ENCODE results near the gene CFAP57.
A peak's percentile ranks its signal among the peaks of the same experiment; 100 is the strongest.
"Not testable (repeated sequence)": the region's sequence is repeated elsewhere in the genome, so short reads cannot be mapped to it uniquely, and the experiment has no call there.

CFAP57 gene

DNA sequence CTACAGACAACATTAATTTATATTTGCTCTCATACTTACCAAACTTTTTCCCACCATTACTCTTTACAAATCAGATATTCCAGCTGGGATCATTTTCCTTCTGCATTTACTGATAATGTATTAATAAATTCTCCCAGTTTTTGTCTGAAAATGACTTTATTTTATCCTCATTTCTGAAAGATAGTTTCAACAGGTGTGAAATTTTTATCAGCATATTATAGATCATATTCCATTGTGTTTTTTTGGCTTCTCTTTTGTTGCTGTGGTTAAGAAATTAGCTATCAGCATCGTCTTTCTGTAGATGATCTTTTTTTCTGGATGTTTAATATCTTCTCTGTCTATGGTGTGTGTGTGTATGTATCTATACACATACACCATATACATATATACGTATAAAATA, 2.7 kb downstream of the CFAP57 start:
- no peak for DNase-seq

DNA sequence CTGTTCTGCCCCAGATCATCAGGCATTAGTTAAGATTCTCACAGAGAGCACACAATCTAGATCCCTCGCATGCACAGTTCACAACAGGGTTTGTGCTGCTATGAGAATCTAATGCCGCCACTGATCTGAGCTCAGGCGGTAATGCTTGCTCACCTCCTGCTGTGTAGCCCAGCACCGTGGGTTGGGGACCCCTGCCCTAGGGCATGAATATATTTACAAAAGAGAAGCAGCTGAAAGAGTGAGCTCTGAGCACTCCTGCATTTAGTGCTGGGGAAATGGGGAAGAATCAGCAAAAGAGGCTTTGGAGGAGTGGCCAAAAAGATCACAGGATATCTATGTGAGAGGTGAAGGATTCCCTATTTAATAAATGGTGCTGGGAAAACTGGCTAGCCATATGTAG, 5.6 kb downstream of the CFAP57 start:
- DNase-seq = no peak

DNA sequence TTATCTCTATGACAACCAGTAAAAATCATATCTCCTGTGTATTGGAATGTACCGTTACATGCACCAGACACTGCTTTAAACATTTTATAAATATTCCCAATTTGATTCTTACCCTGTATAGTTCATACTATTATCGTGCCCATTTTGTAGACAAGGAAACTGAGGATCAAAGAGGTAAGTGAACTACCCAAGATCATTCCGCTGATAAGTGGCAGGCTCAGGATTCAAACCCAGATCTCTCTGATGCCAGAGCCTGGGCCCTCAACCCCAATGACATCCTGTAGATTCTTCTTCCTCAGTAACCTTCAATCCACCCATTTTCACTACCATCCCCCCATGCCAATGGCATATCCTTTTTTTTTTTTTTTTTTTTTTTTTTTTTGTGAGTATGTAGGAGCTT, 12.3 kb downstream of the CFAP57 start:
- DNase-seq = no peak

DNA sequence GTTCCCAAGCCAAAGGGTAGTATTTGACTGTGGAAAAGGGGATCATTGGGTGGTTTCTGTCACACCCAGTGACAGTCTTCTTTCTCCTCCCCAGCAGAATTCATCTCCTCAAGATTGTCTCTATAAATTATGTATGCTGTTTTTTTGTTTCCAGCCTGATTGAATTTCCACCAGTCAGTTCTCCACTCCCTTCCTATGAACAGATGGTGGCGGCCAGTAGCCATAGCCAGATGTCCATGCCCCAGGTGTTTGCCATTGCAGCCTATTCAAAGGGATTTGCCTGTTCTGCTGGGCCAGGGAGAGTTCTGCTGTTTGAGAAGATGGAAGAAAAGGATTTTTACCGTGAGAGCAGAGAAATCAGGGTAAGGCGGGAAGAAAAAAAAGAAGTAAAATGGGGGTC, 12.9 kb downstream of the CFAP57 start:
- no peak for DNase-seq

DNA sequence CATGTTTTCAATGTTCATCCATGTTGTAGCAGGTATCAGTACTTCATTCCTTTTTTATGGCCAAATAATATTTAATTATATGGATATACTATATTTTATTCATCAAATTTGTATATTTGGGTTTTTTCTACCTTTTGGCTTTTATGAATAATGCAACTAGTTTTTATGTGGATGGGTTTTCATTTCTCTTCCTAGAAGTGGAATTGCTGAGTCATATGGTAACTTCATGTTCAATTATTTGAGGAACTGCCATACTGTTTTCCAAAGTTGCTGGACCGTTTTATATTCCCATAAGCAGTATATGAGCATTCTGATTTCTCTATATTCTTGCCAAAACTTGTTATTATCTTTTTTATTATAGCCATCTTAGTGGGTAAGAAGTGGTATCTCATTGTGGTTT, 16.0 kb downstream of the CFAP57 start:
- no peak for DNase-seq

DNA sequence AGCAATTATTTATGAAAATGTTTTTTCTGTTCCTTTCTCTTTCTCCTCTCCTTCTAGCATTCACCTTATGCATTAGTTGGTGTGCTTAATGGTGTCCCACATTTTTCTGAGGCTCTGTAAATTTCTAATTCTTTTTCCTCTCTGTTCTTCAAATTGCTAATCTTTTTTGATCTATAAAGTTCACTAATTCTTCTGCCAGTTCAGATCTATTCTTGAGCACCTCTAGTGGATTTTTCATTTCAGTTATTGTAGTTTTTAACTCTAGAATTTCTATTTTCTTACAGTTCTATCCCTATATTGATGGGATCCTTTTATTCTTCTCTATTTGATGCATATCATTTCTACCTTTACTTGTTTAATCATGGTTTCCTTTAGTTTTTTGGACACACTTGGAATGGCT, 22.4 kb downstream of the CFAP57 start:
- DNase-seq = no peak

DNA sequence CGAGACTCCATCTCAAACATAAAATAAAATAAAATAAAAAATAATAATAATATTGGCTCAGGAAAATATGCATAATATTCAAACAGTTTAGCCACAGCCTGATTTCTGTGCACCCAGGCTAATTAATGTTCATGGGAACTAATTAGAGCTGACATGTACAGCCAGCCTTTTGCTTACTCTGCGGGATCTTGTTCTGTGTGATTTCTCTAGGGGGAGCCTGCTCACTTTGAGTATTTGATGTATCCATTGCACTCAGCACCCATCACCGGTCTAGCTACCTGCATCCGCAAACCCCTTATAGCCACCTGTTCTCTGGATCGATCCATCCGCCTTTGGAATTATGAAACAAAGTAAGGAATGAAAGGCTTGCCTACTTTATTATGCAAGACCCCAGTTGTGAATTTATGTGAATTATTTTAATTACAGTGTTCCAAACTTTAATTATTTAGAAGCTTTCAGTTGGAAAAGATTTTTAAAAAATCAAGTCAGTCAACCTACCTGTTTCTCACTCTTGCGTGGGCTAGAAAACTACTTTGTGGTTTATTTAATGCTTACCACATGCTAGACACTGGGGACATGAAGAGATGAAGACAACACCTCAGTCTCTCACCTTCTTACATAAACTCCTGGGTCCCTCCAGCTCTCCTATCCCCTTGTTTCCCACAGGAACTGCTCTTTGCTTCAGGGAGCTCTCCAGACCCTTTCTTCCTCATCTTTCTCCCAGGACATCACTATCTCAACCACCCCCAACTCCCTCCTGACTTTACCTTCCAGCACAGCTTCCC, 25.4 kb downstream of the CFAP57 start:
- DNase-seq = no peak

DNA sequence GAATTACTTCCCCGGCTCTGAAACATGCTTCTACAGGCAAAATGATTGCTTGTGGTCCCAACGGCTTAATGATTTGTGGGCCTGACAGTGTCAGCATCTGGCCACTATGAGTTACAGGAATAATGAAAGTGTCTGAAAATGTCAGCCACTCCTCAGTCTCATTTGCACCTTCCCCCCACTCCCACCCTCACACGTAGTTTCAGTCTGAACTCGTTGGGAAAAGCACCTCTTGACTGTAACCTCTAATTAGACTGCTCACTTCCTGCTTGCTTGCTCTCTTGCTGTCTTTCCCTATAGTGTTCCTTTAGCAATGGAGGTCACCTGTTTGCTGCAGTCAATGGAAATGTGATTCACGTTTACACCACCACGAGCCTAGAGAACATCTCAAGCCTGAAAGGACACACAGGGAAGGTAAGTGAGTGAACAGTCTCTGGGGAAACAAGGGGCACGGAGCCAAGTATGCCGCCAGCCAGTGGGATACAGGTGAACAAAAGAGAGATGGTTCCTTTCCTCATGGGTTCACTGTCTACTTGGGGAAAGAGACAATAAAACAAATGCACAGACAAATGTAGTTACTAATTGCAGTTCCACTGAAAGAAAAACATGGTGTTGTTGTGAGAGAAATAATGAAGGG, 27.1 kb downstream of the CFAP57 start:
- no peak for DNase-seq

DNA sequence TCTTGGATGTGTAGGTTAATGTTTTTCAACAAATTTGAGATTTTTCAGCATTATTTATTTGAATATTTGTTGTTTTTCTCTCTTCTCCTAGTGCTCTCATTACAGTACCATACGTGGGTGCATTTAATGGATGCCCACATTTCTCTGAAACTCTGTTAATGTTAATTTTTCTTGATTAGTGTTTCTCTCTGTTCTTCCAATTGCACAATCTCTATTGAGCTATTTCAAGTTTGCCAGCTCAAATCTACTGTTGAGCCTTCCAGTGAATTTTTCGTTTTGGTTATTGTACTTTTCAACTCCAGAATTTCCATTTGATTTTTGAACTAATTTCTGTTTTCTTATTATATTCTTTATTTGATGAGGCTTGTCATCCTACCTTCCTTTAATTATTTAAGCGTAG, 31.7 kb downstream of the CFAP57 start:
- DNase-seq = no peak

DNA sequence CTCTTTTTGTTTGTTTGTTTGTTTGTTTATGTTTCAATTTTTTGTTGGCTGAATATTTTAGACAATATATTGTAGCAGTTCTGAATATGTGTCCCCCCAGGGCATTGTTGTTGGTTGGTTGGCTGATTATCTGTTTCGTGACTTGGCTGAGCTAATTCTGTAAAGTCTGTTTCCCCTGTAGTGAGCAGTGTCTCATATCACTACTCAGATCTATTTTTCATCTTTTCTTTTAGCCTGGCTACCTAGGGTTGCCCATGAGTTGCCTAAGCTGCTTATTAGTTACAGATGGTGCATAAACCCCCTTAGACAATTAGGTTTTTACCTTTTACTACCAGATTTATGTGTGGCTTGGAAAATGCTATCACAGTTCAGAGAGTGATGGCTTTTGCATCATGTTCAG, 32.3 kb downstream of the CFAP57 start:
- DNase-seq = no peak

DNA sequence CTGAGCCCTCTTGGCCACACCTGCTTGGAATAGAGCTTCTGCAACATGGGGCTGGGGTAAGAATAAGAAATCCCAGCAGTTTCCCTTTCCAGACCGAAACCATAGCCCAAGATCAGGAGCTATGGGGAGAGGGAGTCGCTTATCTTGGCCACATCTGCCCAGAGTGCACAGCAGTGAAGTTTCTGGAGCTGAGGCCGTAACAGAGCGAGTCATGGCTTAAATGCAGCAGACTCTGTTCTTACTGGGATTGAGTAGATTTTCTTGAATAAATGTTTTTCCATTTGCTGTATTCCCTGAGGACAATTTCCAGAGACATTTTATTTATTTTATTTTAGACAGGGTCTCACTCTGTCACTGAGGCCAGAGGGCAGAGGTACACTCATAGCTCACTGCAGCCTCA, 33.5 kb downstream of the CFAP57 start:
- DNase-seq = no peak

DNA sequence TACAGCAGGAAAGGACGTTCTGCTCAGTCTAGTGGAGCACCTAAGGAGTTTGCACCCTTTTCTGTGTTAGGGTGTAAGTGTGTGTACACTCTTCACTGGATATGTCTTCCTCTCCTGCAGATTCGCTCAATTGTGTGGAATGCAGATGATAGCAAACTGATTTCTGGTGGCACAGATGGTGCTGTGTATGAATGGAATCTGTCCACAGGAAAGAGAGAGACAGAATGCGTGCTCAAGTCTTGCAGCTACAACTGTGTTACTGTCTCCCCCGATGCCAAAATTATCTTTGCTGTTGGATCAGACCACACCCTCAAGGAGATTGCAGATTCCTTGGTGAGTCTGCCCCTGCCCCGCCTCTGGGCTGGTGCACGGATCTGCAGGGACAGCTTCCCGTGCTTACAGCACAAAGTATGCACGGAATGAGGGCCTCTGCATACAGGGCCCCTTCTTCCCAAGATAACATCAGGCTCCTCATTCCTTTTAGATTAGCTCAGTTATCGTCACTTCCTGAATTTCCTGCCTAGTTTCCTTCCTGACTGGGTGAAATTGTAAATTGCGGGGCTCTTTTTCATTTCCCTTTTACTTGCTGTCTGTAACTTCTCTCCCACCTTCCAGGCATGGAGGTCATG, 34.6 kb downstream of the CFAP57 start:
- no peak for DNase-seq

DNA sequence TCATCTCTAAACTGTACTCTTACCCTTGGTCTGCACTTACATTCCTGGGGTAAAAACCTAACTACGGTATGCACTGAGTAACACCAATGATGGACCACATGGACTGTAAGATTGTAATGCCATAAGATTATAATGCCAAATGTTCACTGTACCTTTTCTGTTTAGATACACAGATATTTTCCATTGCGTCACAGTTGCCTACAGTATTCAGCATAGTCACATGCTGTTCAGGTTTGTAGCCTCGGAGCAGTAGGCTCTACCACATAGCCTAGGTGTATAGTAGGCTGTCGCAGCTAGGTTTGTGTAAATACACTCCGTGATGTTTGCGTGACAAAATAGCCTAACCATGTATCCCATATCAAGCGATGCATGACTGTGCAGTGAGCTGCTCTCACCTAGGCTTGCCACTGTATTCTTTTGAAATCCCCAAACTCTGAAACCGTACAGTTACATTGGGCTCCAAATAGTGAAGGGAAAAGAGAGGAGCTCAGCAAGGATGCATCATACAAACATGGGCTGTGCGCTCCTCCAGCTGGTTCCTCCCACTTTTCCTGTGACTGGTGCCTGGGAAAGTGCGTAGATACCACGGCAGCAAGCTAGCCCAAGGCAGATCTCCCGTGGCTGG, 35.2 kb downstream of the CFAP57 start:
- no peak for DNase-seq

DNA sequence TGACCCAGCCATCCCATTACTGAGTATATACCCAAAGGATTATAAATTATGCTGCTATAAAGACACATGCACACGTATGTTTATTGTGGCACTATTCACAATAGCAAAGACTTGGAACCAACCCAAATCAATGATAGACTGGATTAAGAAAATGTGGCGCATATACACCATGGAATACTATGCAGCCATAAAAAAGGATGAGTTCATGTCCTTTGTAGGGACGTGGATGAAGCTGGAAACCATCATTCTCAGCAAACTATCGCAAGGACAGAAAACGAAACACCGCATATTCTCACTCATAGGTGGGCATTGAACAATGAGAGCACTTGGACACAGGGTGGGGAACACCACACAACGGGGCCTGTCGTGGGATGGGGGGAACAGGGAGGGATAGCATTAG, 36.1 kb downstream of the CFAP57 start:
- not testable (repeated sequence) for DNase-seq

DNA sequence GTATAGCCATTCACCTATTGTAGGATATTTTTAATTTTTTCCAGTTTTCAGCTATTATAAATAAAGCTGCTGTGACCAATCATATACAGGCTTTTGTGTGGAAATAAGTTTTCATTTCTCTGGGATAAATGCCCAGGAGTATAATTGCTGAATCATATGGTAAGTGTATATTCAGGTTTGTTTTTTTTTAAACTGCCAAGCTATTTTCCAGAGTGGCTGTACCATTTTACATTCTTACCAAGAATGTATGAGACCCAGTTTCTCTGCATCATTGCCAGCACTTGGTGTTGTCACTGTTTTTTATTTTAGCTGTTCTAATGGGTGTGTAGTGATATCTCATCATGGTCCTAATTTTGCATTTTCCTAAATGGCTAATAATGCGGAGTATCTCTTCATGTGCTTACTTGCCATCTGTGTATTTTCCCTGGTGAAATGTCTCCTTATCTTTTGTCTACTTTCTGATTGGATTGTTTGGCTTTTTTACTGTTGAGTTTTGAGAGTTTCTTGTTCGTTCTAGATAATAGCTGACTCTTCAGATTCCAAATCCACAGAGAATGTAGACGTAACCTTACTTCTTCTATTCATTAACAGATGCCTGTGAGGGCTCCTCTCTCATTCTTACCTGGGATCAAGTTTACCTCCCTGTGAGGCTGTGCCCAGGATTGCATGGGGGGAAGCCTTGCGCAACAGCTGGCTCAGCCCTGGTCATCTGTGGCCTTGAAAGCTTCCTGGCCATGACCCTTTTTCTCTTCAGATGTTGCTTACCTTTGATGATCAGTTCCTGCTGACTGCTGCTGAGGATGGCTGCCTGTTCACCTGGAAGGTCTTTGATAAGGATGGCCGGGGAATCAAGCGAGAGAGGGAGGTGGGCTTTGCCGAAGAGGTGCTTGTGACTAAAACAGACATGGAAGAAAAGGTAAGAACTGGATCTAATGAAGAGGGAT, 42.6 kb downstream of the CFAP57 start:
- DNase-seq = no peak

DNA sequence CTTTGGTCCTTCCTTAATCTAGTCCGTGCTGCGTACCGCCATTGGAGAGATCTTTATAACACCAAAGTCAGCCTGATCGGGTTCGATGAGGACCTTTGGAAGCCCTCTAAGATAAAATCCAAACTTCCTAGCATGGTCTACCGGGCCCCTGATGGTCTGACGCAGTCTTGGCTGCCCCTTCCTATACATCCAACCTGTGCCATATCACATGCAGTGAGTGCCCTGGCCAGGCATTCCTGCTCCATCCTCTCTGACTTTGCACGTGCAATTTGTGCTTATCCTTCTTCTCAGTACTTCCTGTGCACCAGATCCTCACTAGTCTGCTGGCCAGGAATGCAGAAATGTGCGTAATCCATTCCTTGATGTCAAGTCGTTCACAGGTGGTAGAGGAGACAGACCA, 45.6 kb downstream of the CFAP57 start:
- DNase-seq = no peak

DNA sequence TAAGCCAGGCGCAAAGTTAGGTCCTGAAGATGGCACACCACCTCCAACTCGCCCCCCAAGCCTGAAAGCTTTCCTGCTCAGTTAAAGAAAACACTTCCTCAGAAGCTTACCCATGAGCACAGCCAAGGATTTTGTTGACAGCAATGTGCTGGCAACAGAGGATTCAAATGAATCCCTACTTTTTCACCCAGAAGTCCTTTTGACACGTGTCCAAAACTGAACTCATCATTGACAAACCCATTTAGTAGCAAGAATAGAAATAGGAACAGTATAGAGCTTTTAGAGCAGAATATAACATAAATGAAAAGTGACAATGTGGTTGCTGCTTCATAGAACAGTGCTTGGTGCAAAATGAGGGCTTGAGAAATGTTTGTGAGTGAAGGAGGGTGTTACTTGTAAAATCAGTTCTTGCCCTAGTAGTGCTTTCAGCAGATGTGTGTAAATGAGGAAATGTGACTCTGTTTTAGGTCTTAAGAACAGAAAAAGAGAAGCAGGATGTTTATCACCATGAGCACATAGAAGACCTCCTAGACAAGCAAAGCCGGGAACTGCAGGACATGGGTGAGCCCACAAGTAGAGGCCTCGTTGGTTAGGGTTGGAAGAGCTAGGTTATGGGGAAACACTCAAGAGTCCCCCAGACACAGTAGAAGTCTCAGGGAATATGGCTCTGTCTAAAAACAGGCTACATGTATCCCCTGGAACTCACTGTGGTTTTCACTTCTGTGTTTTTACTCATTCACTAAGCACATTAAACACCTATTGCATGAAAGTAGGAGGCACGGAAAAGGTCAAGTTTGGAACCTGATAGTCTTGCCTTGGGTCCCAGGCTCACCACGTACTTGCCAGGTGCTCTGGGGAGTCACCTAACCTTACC, 49.0 kb downstream of the CFAP57 start:
- no peak for DNase-seq

DNA sequence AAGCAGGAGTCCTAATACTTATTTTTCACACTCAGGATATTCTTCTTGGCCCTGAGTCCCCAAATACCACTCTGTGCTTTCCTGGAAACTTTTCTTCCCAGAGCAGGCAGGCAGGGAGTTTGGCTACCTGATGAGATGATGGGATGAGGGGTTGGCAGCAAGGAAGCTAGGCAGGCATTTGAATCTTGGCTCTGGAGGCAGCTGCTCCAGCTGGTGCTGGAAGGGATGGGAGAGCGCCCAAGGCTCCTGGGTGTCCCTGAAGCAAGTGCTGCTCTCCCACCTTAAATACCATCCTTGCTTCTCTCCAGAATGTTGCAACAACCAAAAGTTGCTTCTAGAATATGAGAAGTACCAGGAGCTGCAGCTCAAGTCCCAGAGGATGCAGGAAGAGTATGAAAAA, 49.7 kb downstream of the CFAP57 start:
- DNase-seq = no peak

DNA sequence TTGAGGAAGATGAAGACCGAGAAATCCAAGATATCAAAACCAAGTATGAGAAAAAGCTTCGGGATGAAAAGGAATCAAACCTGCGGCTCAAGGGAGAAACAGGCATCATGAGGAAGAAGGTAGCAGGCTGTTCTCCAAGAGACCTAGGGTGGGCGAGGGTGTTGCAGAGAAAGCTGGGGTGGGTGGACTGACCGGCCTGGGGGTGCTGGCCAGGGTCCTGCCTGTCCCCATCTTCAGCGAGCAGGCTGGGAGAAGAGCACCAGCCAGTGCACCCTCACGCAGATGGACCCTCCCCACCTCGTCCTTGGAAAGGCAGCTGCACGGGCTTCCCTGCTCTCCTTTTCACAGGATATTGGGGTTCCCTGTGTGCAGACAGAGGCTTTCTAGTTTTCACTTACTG, 50.7 kb downstream of the CFAP57 start:
- no peak for DNase-seq

DNA sequence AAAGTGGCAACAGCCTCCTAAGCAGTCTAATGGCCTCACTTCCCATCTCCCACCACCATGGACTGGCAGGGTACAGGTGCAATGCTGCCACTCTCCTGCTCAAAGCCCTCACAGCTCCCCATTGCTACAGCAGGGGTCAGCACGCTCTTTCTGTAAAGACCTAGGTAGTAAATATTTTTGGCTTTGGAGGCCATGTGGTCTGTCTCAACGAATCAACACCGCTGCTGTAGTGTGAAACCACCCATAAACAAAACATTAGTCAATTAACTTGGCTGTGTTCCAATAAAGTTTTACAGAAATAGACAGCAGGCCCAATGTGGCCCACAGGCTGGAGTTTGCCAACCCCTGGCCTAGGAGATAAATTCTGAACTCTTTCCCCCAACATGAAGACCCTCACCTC, 53.0 kb downstream of the CFAP57 start:
- DNase-seq = no peak

DNA sequence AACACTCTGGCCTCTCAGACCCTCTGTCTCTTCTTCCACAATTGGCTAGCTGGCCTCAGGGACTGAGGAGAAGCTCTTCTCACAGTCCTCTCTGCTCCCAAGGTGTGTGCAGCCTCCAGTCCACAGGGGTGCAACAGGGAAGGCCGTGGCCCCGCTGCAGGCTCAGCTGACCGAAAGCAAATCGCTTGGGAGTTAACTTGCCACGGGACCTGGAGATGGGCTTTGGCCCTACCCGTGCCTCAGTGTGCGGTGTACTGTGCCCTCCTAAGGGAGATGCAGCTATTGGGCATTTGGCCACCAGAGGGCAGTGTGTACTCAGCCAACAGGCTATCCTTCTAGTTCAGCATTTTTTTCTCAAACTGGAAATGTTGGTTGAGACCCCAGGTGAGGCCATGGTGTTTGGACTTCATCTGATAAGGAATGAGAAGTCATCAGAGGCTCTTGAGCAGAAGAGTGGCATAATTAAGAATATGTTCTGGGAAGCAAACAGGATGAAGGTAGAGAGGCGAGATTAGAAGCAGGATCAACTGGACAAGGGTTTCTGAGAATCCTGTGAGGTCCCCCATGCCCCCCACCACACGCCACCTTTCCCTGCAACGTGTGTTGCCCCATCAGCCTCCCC, 55.1 kb downstream of the CFAP57 start:
- peak; percentile 75 for DNase-seq
